Superior temporal gyrus (tissue), 1 donor: ENCODE measurements around the gene CAMKK2.
A peak's percentile ranks its signal among the peaks of the same experiment; 100 is the strongest.
"Not testable (repeated sequence)": the region's sequence is repeated elsewhere in the genome, so short reads cannot be mapped to it uniquely, and the experiment has no call there.

Experiments used
- DNase-seq: peaks from one replicate; pipeline ENCODE4 v3.0.0-alpha.2; 2016; ENCODE audit errors: extremely low spot score

The CAMKK2 gene

DNA sequence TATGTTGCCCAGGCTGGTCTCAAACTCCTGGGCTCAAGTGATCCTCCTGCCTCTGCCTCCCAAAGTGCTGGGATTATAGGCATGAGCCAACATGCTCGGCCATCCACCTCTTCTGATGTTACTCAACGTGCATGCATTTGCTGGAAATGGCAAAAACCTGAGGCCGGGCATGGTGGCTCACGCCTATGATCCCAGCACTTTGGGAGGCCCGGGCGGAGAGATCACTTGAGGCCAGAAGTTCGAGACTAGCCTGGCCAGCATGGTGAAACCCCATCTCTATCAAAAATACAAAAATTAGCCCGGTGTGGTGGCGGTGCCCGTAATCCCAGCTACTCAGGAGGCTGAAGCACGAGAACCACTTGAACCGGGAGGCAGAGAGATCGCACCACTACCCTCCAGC is 1.9 kb upstream of the CAMKK2 start:
- DNase-seq = not testable (repeated sequence)

- peak; percentile 45 for DNase-seq
These were observed 1.0 kb upstream of the CAMKK2 start for GRCh38 chr12:121297435-121297991.

DNA sequence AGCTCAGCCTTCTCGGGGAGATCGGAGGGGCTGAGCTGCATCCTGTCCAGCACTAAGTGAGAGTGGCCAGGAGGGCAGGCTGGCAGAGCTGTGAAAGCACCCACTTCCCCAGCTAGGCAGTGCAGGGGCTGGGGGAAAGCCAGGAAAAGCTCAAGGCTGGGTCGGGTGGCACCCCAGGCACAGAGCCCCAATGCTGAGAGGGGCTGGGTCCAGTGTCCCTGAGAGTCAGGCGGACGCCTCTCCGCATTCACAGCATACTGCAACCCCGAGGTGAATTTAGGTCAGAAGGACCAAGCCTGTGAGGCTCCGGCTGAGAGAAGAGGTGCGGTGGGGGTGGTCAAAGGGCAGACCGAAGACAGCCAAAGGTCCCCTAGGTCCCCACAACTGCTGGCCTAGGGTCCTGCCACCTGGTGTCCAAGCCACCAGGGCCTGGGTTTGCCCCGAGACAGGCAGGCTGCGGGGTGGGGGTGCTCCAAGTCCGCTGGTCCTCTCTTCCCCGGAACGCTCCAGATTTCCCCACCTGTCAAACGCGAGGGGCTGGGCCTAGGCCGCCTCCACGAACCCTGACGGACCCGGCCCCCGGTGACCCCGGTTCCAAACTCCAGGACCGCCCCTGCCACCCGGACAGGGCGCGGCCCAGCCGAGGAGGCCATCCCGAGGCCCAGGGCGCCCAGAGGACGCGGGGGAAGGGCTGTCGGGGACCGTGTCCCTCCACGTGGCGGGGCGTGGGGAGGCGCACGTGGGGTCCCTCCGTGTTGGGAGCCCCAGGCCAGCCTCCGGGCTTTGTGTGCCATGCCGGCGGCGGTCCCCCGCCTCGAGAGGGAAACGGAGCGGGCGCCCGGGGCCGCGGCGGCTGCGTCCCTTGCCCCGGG is 527 bp downstream of the CAMKK2 start:
- no peak for DNase-seq

DNA sequence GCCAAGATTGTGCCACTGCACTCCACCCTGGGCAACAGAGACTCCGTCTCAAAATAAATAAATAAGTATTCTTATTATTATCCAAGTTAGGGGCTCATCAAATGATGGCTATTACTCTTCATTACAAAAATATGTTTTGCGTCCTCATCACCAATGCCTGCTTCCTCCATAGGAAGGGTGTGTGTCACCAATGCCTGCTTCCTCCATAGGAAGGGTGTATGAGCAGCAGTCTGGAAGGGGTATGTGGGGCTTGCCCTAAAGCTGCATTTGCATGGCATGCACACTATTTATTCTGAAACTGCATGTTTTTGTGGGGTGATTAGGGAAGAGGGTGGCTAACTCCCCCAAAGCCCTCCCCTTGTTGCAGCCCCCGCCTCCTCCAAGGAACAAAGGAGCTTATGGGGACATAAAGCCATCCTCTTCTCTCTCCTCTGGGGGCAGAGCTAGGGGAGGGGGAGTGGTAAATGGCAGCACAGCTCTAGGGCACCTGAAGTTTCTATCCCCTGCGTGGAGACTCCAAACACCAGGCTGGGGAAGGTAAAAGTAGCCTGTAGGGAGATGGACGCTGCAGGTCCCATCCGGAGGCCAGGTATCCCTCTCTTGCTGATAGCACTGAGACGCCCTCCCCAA is 1.3 kb downstream of the CAMKK2 start:
- DNase-seq = peak; percentile 10

GRCh38 chr12:121294151-121294889 is 2.2 kb downstream of the CAMKK2 start:
- DNase-seq = no peak

GRCh38 chr12:121293603-121294002 is 2.9 kb downstream of the CAMKK2 start:
- DNase-seq = no peak

DNA sequence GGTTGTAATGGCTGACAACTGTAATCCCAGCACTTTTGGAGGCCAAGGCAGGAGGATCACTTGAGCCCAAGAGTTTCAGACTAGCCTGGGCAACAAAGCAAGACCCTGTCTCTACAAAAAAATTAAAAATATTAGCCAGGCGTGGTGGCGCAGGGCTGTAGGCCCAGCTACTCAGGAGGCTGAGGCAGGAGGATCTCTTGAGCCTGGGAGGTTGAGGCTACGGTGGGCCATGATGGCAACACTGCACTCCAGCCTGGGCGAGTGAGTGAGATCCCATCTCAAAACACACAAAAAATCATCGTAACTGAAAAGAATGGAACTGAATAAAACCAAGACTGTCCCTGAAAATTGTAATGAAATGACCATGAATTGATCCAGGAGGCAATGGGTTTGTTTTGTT is 6.1 kb downstream of the CAMKK2 start:
- DNase-seq = no peak

- no peak for DNase-seq
These were observed 6.5 kb downstream of the CAMKK2 start for GRCh38 chr12:121289962-121290361.

GRCh38 chr12:121288986-121289385 is 7.5 kb downstream of the CAMKK2 start:
- no peak for DNase-seq

DNA sequence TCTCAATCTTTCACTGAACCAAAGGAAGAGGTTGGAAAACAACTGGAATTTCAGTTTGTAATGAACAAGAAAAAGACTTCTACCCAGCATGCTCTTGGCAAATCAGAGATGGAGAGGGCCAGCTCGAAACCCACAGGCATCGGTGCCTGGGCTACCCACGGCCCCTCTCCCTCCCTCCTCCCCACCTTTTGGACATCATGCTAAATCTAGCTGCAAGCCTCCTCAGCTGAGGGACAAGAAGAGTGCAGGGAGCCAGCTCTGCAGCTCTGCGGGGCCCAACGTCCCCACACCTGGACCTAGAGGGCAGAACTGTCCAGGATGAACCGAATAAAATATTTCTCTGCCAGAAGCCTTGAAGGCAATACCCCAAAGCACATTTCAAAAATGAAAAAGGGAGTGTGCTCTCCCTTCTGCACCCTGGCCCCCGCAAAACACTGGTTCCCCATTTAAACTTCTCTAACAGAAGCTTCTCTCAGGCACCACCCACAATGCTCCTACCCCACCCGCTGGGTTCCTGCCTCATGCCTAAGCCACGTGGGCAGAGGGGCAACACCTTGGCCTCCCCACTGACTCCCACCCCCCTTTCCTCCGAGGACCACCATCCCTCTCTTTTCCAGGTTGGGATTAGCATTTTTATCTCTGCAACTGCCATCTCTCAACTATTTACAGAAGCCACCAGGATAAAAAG is 8.2 kb downstream of the CAMKK2 start:
- DNase-seq = no peak

GRCh38 chr12:121287267-121287954 is 9.1 kb downstream of the CAMKK2 start:
- no peak for DNase-seq

- DNase-seq = no peak
These were observed 10.7 kb downstream of the CAMKK2 start for GRCh38 chr12:121285856-121286255.

GRCh38 chr12:121284551-121285390 is 11.7 kb downstream of the CAMKK2 start:
- DNase-seq = no peak

DNA sequence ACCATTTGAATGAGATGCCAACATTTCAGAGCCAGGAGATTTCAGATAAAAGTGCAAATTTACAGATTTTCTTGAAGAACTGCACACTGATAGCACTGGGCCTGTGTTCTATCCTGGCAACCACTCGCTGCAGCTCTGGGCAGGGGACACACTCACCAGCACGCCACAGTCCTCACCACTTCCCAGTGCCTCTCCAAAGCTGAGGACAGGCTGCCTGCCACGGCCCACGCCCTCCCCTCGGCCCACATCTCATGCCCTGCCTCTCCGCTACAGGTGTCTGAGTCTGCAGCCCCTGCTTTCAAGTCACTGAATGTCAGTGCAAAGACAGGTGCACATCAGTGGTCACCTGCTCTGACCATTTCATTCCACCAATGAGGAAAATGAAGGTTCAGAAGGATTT is 12.7 kb downstream of the CAMKK2 start:
- no peak for DNase-seq

- no peak for DNase-seq
These were observed 13.1 kb downstream of the CAMKK2 start for GRCh38 chr12:121283388-121283787.

- DNase-seq = not testable (repeated sequence)
These were observed 13.6 kb downstream of the CAMKK2 start for GRCh38 chr12:121282910-121283309.

DNA sequence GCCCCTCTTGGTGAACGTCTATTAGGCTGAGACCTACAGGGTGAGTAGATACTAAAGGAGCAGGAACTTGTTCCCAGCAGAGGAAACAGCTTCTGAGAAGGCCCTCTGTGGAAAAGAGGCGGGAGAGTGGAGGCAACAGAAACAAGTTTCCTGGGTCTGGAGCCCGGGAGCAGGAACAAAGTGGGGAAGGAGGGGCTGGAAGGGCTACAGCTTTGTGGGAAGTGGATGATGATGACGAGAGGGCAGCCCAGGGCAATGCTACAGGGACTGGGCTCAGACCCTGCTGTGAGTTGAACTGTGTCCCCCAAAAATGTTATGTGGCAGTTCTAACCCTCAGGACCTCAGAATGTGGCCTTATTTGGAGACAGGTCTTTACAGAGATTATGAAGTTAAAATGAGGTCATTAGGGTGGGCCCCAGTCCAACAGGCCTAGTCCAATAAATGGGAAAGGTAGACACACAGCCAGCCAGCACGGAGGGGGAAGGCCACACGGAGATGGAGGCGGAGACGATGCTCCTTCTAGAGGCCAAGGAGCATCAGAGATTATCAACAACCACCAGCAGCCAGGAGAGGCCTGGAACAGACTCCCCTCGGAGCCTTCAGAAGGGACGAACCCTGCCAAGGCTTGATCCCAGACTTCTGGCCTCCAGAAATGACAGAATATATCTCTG is 14.3 kb downstream of the CAMKK2 start:
- DNase-seq = no peak

DNA sequence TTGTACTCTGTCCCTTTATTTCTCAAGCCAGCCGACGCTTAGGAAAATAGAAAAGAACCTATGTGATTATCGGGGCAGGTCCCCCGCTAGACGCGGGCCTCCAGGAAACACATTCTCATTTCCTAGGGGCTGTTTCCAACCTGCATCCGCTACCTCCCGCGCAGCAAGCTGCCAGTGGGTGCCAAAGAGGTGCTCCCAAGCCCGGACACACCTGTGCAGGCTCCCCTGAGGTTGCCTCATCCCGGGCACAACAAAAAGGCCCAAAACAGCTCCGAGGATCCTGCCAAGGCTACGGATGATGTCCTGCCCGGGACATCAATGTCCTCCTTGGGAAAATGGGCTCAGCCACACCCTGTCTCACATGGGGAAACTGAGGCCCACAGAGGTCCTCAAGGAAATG is 15.4 kb downstream of the CAMKK2 start:
- DNase-seq = not testable (repeated sequence)

GRCh38 chr12:121280531-121280930 is 16.0 kb downstream of the CAMKK2 start:
- DNase-seq = not testable (repeated sequence)
